ENCODE results near the gene GPR141.

Gene GPR141

GRCh38 chr7:37732888-37733287, 49.3 kb downstream of the GPR141 start:
- DNase-seq (ENCODE audit: low read depth): no peak

GRCh38 chr7:37735196-37735595, 51.6 kb downstream of the GPR141 start:
- no peak for DNase-seq (ENCODE audit: low read depth)

- DNase-seq (ENCODE audit: low read depth): peak; percentile 21
These were observed 54.8 kb downstream of the GPR141 start for GRCh38 chr7:37738321-37738720.

- DNase-seq (ENCODE audit: low read depth): no peak
These were observed 56.8 kb downstream of the GPR141 start for GRCh38 chr7:37740398-37740797.

DNA sequence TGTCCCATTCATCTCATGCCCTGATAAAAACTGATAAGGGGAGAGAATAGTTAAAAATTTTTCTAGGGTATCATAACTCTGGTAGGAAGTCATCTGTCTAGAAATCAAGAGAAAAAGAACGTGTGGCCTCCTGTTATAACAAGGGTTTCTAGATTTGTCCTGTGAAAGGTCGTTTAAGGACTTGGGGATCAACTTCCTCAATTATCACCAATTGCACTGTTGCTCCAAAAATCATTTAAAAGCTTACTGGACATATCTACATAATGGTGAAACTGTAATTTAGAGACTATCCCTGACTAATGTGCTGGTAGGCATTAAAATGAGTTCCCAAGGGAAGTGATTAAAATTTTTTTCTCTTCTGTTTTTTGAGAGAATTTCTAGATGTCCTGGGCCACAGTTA, 58.2 kb downstream of the GPR141 start:
- DNase-seq (ENCODE audit: low read depth): no peak

DNA sequence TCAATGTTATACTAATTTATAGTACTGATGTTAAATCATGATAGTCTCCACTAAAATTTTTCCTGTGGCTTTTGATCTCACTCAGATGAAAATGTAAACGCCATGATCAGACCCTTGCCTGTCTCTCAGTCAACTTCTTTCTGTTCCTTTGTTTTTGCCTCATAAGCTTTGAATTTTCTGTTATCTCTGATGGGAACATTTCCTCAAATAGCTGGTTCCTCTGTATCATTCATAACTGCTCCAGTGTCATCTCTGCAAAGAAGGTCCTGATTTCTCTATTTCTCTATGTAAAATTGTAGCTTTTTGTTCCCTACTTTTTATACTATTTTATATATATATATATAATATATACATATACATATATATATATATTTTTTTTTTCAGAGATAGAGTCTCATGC, 67.5 kb downstream of the GPR141 start:
- DNase-seq (ENCODE audit: low read depth): no peak

DNA sequence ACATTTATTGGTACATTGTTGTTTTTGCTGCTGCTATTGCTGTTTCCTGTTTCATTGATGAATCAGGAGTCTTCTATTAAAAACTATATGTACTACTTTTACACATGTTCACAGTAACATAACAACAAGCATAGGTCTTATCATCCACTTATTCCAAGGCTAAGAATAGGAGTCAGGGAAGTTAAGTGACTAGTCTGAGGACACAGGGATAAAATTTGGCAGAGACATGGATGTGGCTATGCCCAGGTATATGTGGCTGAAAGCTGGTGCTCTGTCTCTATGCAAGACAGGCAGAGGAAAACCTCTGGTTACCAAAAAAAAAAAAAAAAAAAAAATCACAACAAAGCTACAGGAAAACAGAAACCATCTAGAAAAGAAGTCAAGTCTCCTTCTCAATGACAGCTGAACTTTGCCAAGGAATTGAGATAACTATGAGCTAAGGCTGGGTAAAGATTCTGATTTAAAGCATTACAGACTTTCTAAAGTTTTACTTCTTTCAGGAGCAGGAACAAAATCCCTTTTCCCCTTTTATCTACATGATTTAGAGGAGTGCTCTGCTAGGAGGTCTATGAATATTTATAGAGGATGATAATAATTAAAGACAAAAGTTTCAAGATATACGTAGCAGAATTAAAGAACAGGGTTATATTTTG, 70.0 kb downstream of the GPR141 start:
- no peak for DNase-seq (ENCODE audit: low read depth)

DNA sequence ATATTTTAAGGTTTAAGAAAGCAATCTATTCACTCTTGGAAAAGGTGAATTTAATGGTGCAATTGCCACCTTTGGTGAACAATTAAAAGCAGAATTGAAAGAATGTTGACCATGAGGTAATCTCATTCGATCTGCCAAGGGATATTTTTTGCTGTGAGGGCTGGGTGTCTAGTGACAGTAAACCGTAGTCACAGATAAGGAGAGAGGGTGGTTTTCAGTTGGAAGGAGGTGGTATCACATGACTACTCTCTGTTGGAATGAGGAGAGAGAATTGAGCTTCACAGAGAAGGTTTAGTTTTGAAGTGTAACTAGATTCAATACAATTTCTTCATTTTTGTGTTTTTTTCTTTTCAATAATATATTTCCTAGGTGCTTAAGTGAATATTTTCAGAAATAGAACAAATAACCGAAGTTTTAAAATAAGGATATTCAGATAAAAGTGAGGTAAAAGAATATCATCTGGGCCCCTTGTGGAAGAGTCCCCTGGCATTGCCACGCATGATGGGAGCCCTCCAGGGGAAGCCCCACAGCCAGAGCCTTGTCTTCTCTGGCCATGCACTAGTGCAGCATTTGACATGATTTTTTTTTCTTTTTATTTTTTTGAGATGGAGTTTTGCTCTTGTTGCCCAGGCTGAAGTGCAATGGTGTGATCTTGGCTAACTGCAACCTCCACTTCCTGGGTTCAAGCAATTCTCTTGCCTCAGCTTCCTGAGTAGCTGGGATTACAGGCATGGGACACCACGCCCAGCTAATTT, 73.4 kb downstream of the GPR141 start:
- no peak for DNase-seq (ENCODE audit: low read depth)

DNA sequence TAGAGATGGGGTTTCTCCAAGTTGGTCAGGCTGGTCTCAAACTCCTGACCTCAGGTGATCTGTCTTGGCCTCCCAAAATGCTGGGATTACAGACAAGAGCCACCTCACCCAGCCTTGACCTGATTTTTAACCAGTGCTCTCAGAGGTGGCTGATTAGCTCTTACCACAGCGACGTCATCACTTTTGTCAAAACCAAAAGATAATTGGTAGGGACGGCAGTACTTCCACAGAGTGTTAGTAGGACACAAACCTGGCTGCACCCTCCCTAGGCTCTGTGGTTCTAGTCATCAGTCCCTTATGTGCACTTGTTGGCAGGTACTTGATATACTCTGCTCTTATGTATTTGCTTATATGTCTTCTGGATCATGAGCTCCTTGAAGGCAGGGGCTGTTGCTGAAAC, 74.0 kb downstream of the GPR141 start:
- DNase-seq (ENCODE audit: low read depth): no peak

GRCh38 chr7:37758501-37759045, 75.0 kb downstream of the GPR141 start:
- DNase-seq (ENCODE audit: low read depth): no peak

DNA sequence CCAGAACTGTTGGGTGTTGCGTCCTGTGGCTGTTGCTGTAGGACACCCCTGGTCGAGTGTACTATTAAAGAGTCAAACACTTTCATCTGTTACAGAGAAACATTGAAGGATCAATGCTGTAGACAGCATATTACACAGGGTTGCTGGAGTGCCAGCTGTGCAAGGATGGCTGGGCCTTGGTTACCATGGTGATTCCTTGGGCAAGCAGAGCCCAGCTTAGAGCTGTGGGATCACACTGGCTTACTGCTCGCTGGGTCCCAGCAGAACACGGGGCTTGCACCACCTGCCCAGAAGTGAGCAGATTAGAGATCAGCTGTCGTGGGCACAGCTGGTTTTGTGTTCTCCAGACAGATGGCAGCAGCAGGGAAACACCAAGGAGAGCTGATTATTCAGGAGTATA, 76.0 kb downstream of the GPR141 start:
- DNase-seq (ENCODE audit: low read depth): no peak

GRCh38 chr7:37765421-37765829, 81.9 kb downstream of the GPR141 start:
- DNase-seq (ENCODE audit: low read depth): no peak

DNA sequence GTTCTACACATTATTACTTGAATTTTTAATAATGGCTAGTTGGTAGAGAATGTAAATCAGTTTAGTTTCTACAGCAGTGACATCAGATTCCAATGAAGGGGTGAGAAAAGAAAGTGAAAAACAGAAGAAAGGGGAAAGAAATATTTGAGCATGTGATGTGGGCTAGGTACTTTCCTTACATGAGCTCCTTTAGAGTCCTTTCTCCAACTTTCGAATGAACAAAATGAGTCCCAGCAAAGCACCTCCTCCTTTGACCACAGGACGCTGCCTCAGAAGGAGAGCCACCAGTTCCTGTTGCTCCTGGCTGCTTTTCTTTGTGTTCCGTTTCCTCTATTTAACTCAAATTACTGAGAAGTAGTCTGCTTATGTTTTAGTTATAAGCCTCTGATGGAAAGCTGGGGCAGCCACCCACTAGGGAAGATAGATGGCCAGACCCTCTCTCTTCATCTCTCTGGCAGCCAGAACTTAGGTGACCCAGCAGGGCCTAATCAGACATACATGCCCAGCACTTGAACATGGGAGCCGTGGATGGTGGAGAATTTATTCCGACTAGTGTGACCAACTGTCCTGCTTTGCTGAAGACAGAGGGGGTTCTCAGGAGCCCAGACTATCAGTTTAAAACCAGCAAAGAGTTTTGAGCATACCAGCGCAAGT, 82.4 kb downstream of the GPR141 start:
- DNase-seq (ENCODE audit: low read depth): no peak

DNA sequence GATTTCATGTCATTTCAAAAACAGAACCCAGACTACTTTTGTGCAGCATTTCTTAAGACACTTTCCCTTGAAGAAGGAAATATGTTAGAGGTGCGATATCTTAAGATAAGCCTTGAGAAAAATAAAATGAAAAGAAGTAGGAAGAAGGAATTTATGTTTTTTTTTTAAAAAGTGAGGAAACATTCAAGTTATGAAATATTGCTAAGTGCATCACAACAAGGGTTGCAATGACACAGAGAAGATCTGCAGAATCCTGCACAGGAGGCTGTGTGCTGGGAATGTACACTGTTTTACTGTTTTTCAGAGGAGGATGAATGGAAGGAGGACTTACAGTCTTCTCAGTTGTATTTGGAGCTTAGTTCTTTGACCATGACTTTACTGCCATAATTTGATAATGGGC, 85.0 kb downstream of the GPR141 start:
- no peak for DNase-seq (ENCODE audit: low read depth)

DNA sequence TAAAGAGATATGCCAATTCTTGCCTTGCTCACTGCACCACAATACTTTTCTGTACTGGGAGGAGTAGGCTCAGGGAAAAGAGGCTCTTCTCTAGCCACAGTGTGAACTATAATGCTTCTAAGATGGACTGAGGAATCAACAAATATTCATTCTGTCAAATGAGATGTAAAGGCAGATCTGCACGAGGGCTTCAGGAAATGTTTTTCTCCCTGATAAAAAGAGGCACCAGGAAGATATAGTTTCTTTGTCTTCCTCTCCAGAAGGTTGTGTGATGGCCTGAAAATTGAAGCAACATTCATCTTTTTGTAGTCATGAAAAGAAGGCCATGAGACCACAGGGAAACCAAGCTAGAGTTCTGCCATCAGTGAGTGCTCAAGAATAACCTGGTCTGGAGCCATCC, 85.7 kb downstream of the GPR141 start:
- no peak for DNase-seq (ENCODE audit: low read depth)

DNA sequence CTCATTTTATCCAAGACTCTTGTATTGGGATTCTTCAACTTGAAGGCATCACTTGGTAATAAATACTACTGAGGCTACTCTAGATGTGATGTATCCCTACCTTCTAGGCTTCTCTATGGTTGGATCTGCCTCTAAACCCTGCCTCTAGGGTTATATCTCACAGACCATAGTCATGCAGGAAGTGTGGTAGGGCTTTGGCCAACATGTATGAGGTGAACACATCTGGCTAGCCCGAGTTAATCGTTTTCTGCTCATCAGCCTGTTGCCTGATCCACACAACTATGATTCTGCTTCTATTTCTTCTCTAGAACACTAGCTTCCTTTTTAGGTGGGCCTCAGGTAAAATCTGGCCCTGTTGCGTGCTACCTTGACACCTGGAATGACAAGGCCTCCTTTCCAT, 86.2 kb downstream of the GPR141 start:
- no peak for DNase-seq (ENCODE audit: low read depth)

- DNase-seq (ENCODE audit: low read depth): no peak
These were observed 87.3 kb downstream of the GPR141 start for GRCh38 chr7:37770838-37771237.

DNA sequence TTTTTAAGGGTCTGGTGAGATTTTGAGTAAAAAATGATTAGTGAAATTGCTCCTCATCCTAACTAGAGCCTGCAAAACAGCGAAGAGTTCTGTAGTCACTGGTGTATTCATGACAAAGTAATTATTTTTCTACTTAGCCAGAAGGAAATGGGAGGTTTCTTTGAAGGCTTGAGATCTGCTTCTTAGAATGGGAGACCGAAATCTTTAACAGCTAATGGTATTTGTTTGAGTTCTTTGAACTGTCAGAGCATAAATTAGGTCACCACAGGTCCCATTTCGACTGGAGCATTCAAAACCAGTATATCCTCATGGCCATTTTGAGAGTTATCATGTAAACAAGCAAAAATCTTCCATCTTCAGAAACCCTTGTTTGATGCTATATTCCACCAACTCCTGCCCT, 87.8 kb downstream of the GPR141 start:
- no peak for DNase-seq (ENCODE audit: low read depth)

- DNase-seq (ENCODE audit: low read depth): no peak
These were observed 88.2 kb downstream of the GPR141 start for GRCh38 chr7:37771801-37772200.

GRCh38 chr7:37775921-37776320, 92.4 kb downstream of the GPR141 start:
- DNase-seq (ENCODE audit: low read depth): no peak

GRCh38 chr7:37781156-37781555, 97.6 kb downstream of the GPR141 start:
- DNase-seq (ENCODE audit: low read depth): no peak

- DNase-seq (ENCODE audit: low read depth): no peak
These were observed 98.6 kb downstream of the GPR141 start for GRCh38 chr7:37782166-37782565.

DNA sequence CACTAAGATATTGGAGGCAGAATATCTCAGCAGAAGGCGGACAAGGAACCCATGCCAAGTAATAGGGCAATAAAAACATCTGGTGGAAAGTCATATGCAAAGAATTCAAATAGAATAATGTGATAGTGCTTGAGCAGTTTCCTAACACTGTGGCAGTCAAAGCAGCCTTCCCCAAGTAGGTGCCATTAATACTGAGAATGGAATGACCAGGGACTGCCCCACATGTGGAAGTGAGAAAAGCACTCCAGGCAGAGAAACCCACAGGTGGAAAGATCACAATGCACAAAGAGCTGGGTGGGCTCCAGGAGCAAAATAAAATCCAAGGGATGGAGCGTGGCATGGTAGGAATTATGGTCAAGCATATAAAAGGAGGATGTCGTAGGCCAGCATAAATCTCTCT, 100.4 kb downstream of the GPR141 start:
- DNase-seq (ENCODE audit: low read depth): no peak
